Left renal pelvis (tissue), 4 donors: ENCODE measurements around the gene WIPF2. TPM values are rescaled to one million over a fixed set of nuclear protein-coding genes. Genes with fewer than 3 reads are reported as not detected.
A peak's percentile ranks its signal among the peaks of the same experiment; 100 is the strongest.

Experiments used
- DNase-seq, 4 donors: peaks; one replicate each; pipeline ENCODE4 v3.0.0-alpha.2; 2013; ENCODE audit warnings: low read depth in 4 of 4, low spot score in 3 of 4
- polyA plus RNA-seq, 4 donors: library from polyadenylated mRNA; unstranded; fragments of 120-200 nt; gene quantifications; one replicate each; pipeline ENCODE4 v1.2.1, GENCODE V29; 2013; ENCODE audit not compliant: insufficient read length in 4 of 4

WIPF2 gene
- polyA plus RNA-seq, 4 donors = 19.8 to 32.2 (median 29.9) TPM

- no peak for DNase-seq
These were observed 93.1 kb downstream of the WIPF2 start for GRCh38 chr17:40312131-40312731.

- no peak for DNase-seq
These were observed 94.0 kb downstream of the WIPF2 start for GRCh38 chr17:40312893-40313667.

GRCh38 chr17:40313668-40314583 is 94.8 kb downstream of the WIPF2 start:
- no peak for DNase-seq

- DNase-seq = no peak
These were observed 95.5 kb downstream of the WIPF2 start for GRCh38 chr17:40314584-40314956.

- DNase-seq = no peak
These were observed 96.1 kb downstream of the WIPF2 start for GRCh38 chr17:40315206-40315605.

GRCh38 chr17:40315678-40316570 is 96.8 kb downstream of the WIPF2 start:
- no peak for DNase-seq

GRCh38 chr17:40316571-40317344 is 97.7 kb downstream of the WIPF2 start:
- DNase-seq = no peak

DNA sequence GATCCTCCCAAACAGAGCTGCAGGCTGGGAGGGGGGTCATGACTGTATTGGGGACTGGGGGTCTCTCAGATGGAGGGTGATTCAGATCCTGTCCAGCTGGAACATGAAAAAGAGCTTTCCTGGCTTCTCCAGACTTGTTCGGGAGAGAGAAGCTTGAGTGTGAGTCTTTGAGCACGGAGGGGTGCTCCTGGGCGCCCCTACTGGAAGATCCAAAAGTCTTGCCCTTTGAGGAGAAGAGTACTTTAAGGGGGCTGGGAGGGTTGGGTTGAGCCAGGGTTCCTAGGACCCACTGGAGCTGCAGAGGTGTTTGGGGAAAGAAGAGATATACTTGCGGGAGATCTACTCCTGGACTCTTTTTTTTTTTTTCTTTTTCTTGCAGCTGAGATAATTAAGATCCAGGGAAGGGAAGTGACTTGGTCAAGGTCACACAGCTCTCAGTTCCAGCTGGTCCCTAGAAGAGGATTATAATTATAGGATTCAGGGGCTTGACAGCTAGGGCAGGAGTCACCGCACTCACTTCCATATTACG is 98.3 kb downstream of the WIPF2 start:
- DNase-seq = no peak

- DNase-seq = peak; percentile 88 to 92 (median 90)
These were observed 99.1 kb downstream of the WIPF2 start for GRCh38 chr17:40317880-40318829.

DNA sequence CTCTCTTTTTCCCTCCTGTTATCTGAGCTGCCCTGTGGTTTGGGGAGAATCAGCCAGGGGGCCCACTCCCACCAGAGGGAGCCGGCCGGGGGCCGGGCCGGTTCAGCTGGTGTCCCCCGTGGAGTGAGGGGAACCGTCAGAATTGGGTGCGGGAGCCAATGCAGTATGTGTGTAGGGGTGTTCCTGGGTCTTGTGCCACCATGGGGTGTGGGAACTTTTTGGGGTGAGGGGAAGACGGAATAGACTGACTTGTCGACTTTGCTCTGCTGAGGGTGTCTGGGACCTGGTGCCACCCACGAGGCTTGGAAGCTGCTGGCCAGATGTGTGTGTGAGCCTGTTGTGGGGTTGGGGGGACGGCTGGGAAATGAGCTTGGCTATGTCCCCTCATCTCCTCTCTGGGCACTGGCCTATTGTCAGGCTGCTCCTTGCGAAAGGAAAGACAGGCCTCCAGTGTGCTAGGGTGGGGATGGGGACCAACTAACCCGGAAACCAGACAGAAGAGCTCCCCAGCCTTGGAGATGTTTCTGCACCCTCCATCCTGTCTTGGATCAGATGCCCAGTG is 99.8 kb downstream of the WIPF2 start:
- no peak for DNase-seq

DNA sequence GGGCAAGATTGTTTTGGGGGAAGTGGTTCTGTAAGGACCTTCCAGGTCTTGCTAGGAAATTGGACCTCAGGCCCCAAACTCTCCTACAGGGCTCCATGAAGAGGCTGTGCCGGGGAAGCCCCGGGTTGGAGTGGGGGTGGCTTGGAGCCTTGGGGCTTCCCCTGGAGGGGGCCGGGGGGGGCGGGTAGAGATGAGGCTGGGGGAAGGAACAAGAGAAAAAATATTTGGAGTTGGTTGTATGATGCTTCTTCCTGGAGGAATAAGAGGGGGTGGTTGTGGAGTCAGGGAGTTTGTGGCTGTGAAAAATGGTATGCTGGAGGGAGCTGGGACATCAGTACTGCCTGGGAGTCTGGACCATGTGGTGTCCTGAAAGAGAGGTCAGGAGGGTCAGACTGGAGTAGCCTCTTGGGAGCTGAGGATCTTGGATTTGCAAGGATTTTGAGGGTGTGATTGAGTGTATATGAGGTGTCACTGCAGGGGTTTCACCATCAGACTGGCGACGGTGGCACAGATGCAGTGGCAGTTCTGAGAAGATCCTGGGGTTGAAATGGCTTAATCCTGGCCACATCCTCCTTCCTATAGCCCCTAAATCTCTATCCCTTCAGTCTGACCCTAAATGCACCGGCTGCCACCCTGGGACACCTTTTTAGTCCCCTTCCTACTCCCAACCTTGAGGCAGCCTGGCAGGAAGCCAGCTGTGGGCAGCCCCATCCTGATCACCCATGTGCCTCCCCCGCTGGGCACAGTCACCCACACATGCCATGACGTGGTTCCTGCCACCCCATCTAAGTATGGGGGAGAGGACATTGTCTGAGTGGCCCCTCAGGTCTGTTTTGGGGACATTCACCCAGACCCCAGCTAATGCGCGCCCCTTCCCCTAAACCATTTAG is 100.8 kb downstream of the WIPF2 start:
- DNase-seq = no peak

DNA sequence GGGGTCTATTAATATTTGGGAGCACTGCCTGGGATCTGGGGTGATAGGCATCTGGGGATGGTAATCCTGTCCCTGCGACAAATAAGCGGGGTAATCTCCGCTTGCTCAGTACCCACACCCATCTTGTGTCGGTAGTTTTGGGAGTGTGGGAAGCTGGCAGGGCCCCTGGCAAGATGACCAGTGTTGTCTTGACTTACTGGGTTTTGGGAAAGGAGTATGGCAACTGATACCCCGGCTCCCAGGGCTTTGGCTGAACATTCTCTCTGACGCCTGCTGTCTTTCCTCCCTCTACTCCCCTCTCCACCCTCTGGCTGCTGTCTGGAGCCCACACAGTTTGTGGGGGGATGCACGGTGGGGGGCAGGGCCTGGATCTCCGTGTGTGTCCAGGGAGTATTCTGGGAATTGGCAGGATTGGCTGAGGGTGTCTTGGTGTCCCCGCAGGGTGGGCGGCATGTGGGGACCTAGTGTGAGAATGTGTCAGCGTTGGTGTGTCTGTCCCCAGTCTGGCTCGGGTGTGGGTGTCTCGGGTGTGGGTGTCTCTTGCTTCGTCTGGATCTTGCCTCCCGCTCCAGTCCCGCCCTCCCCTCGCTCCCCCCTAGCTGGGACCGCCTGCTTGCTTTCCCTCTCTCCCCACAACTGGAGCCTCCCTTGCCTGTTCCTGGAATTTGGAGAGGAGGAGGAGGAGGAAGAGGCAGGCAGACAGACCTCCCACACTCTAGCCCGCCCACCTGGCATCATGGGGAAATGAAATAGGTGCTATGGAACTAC is 101.8 kb downstream of the WIPF2 start:
- no peak for DNase-seq

- DNase-seq = no peak
These were observed 102.4 kb downstream of the WIPF2 start for GRCh38 chr17:40321524-40321929.

- DNase-seq = no peak
These were observed 102.9 kb downstream of the WIPF2 start for GRCh38 chr17:40321961-40322357.

DNA sequence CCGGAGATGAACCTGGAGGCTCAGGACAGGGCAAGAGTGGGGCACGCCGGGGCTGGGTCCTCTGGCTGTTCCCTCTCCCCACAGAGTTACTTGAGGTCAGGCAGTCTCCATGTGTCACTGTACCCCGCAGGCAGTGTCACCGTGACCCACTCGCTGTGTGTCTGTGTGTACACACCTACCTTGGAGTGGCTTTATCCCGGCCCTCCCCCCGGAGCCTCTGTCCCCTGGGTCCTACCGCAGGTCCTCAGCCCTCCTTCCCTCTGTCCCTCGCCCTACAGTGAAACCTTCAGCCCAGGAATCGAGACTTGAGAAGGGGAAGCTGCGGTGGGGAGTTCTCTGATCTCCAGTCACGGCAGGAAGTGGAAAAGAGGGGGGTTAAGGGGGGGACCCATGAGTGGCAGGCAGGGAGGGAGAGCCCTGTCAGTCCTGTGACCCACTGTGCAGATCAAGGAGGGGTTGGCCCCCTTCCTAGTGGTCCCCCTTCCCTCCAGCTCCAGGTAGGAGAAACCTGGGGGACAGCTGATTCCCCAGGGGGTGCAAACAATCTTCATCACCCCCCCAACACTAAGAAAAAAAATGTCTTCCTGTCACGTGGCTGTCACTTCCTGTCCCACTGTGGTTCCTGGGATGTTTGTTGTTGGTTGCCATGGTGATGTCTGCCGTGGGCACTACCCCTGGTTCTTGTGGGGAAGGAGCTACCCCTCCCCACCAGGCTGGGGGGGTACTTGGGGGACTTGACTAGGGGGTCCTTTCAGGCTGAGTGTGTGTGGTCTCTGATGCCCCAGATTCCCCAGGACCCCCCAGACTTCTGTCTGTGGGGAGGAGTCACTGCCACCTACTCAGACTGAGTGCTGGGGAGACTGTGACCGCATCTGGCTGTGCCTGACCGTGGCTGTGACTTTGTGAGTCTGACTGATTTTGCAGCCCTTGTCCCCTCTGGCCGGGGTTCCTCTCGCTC is 103.5 kb downstream of the WIPF2 start:
- peak in 1 of 4 donors; percentile 70 for DNase-seq
